ENCODE measurements around the gene NALCN. TPM values are rescaled to one million over a fixed set of nuclear protein-coding genes. Genes with fewer than 3 reads are reported as not detected.
A peak's percentile ranks its signal among the peaks of the same experiment; 100 is the strongest.

Gene NALCN
- total and polyA plus RNA-seq, 2 experiments from 2014 or later, result 0.50 to 0.87 TPM

DNA sequence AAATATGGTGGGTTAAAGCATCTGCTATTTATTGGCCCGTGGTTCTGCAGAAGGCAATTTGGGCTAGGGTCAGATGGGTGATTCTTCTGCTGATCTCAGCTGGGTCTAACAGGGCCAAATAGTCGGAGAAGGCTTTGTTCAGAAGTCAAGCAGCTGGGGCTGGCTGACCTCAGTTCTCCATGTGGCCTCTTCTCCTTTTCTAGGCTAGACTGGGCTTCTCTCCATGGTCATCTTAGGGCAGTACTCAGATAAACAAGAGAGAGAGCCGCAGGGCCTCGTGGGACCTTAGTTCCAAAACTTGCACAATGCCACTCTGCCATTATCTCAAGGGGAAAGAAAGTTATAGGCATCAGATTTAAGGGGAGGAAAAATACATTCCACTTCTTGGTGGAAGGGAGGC is 89.6 kb downstream of the NALCN start:
- Mint-ChIP-seq H3K4me1 (peaks cover 3% of the 10 kb centered on the region; the same call in 2 of the 3 replicates), H3K27ac (0 out of 2 replicates have a peak overlapping the region, but pooled peaks have one; percentile 44), H3K27me3 (ENCODE audit: insufficient read depth, low read depth, poor library complexity) (no peaks in the 10 kb centered on the region), H3K4me3 (no peak overlapping the region), H3K9me3 (no peaks in the 10 kb centered on the region), H3K36me3 (ENCODE audit: low read depth) (no peaks in the 10 kb centered on the region)
- H3F3A ChIP-seq (replicated peaks; ENCODE audit: low read depth), result no peaks in the 10 kb centered on the region
- H4K20me1 ChIP-seq (replicated peaks; ENCODE audit: insufficient read depth), result no peaks in the 10 kb centered on the region
- no peaks in the 10 kb centered on the region for H3K27me3 ChIP-seq (ENCODE audit: insufficient read depth)
- no peaks in the 10 kb centered on the region for H3K4me1 ChIP-seq (ENCODE audit: insufficient read depth)
- no peaks in the 10 kb centered on the region for H3K36me3 ChIP-seq (ENCODE audit: insufficient read depth)
- DNase-seq (ENCODE audit: low spot score), result no peak
- no peak overlapping the region for H3K27ac ChIP-seq (ENCODE audit: low read depth)
- no peak for ATAC-seq
- no peak overlapping the region for H3K4me3 ChIP-seq
- no peak overlapping the region for H3K4me2 ChIP-seq
- H2AFZ ChIP-seq, result no peak overlapping the region
- no peak for TF ChIP-seq NANOG (IDR thresholded peaks at IDR 0.05; ENCODE audit: borderline replicate concordance)
- no peak for TF ChIP-seq EZH2phosphoT487 (IDR thresholded peaks at IDR 0.05; ENCODE audit: unreplicated experiment)
- TF ChIP-seq EZH2 (IDR thresholded peaks at IDR 0.05; ENCODE audit: low read depth, unreplicated experiment), result no peak
- TF ChIP-seq, protein P1, sequence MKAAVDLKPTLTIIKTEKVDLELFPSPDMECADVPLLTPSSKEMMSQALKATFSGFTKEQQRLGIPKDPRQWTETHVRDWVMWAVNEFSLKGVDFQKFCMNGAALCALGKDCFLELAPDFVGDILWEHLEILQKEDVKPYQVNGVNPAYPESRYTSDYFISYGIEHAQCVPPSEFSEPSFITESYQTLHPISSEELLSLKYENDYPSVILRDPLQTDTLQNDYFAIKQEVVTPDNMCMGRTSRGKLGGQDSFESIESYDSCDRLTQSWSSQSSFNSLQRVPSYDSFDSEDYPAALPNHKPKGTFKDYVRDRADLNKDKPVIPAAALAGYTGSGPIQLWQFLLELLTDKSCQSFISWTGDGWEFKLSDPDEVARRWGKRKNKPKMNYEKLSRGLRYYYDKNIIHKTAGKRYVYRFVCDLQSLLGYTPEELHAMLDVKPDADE (IDR thresholded peaks at IDR 0.05), result no peak
- TF ChIP-seq ZNF114 (CRISPR knock-in tag; IDR thresholded peaks at IDR 0.05), result no peak
- TF ChIP-seq ZNF331 (CRISPR knock-in tag; IDR thresholded peaks at IDR 0.05; ENCODE audit: low read depth), result no peak
- TF ChIP-seq STAT1 (IDR thresholded peaks at IDR 0.05; ENCODE audit: unreplicated experiment), result no peak
- no peak for TF ChIP-seq CREB1 (CRISPR knock-in tag; IDR thresholded peaks at IDR 0.05; ENCODE audit: low read depth)
- TF ChIP-seq, protein P2, sequence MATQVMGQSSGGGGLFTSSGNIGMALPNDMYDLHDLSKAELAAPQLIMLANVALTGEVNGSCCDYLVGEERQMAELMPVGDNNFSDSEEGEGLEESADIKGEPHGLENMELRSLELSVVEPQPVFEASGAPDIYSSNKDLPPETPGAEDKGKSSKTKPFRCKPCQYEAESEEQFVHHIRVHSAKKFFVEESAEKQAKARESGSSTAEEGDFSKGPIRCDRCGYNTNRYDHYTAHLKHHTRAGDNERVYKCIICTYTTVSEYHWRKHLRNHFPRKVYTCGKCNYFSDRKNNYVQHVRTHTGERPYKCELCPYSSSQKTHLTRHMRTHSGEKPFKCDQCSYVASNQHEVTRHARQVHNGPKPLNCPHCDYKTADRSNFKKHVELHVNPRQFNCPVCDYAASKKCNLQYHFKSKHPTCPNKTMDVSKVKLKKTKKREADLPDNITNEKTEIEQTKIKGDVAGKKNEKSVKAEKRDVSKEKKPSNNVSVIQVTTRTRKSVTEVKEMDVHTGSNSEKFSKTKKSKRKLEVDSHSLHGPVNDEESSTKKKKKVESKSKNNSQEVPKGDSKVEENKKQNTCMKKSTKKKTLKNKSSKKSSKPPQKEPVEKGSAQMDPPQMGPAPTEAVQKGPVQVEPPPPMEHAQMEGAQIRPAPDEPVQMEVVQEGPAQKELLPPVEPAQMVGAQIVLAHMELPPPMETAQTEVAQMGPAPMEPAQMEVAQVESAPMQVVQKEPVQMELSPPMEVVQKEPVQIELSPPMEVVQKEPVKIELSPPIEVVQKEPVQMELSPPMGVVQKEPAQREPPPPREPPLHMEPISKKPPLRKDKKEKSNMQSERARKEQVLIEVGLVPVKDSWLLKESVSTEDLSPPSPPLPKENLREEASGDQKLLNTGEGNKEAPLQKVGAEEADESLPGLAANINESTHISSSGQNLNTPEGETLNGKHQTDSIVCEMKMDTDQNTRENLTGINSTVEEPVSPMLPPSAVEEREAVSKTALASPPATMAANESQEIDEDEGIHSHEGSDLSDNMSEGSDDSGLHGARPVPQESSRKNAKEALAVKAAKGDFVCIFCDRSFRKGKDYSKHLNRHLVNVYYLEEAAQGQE (IDR thresholded peaks at IDR 0.05; ENCODE audit: unreplicated experiment), result no peak
- no peak for TF ChIP-seq JUNB (IDR thresholded peaks at IDR 0.05; ENCODE audit: unreplicated experiment)
- TF ChIP-seq POLR2AphosphoS5 (IDR thresholded peaks at IDR 0.05; ENCODE audit: low read depth), result no peak
- TF ChIP-seq, protein P3, sequence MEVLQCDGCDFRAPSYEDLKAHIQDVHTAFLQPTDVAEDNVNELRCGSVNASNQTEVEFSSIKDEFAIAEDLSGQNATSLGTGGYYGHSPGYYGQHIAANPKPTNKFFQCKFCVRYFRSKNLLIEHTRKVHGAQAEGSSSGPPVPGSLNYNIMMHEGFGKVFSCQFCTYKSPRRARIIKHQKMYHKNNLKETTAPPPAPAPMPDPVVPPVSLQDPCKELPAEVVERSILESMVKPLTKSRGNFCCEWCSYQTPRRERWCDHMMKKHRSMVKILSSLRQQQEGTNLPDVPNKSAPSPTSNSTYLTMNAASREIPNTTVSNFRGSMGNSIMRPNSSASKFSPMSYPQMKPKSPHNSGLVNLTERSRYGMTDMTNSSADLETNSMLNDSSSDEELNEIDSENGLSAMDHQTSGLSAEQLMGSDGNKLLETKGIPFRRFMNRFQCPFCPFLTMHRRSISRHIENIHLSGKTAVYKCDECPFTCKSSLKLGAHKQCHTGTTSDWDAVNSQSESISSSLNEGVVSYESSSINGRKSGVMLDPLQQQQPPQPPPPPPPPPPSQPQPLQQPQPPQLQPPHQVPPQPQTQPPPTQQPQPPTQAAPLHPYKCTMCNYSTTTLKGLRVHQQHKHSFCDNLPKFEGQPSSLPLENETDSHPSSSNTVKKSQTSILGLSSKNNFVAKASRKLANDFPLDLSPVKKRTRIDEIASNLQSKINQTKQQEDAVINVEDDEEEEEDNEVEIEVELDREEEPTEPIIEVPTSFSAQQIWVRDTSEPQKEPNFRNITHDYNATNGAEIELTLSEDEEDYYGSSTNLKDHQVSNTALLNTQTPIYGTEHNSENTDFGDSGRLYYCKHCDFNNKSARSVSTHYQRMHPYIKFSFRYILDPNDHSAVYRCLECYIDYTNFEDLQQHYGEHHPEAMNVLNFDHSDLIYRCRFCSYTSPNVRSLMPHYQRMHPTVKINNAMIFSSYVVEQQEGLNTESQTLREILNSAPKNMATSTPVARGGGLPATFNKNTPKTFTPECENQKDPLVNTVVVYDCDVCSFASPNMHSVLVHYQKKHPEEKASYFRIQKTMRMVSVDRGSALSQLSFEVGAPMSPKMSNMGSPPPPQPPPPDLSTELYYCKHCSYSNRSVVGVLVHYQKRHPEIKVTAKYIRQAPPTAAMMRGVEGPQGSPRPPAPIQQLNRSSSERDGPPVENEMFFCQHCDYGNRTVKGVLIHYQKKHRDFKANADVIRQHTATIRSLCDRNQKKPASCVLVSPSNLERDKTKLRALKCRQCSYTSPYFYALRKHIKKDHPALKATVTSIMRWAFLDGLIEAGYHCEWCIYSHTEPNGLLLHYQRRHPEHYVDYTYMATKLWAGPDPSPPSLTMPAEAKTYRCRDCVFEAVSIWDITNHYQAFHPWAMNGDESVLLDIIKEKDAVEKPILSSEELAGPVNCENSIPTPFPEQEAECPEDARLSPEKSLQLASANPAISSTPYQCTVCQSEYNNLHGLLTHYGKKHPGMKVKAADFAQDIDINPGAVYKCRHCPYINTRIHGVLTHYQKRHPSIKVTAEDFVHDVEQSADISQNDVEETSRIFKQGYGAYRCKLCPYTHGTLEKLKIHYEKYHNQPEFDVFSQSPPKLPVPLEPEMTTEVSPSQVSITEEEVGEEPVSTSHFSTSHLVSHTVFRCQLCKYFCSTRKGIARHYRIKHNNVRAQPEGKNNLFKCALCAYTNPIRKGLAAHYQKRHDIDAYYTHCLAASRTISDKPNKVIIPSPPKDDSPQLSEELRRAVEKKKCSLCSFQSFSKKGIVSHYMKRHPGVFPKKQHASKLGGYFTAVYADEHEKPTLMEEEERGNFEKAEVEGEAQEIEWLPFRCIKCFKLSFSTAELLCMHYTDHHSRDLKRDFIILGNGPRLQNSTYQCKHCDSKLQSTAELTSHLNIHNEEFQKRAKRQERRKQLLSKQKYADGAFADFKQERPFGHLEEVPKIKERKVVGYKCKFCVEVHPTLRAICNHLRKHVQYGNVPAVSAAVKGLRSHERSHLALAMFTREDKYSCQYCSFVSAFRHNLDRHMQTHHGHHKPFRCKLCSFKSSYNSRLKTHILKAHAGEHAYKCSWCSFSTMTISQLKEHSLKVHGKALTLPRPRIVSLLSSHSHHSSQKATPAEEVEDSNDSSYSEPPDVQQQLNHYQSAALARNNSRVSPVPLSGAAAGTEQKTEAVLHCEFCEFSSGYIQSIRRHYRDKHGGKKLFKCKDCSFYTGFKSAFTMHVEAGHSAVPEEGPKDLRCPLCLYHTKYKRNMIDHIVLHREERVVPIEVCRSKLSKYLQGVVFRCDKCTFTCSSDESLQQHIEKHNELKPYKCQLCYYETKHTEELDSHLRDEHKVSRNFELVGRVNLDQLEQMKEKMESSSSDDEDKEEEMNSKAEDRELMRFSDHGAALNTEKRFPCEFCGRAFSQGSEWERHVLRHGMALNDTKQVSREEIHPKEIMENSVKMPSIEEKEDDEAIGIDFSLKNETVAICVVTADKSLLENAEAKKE (CRISPR knock-in tag; IDR thresholded peaks at IDR 0.05), result no peak
- H3K9me2 ChIP-seq (ENCODE audit: insufficient read depth), result no peaks in the 10 kb centered on the region
- H3K79me2 ChIP-seq (replicated peaks; ENCODE audit: insufficient read depth), result no peaks in the 10 kb centered on the region
